Subcutaneous adipose tissue (tissue), 4 donors: ENCODE measurements around the gene SUSD6. TPM values are rescaled to one million over a fixed set of nuclear protein-coding genes. Genes with fewer than 3 reads are reported as not detected.

Experiments used
- CTCF ChIP-seq: fragments of 450-650 bp; IDR thresholded peaks from one replicate; pipeline ENCODE4 v1.5.1; 2016; ENCODE audit warnings: low read depth, mild to moderate bottlenecking, control low read depth, antibody characterized with exemption, moderate library complexity
- total RNA-seq, 4 donors: library from RNA; depleted of rRNA; stranded (reverse); fragments of >200 nt; gene quantifications; one replicate each; pipeline ENCODE4 v1.1.0, GENCODE V29; 2016

Gene SUSD6
- total RNA-seq, 4 donors from 2014 or later, result 24.8 to 52.4 (median 35.5) TPM

GRCh38 chr14:69647213-69647612, 35.8 kb downstream of the SUSD6 start:
- no peak for TF ChIP-seq CTCF

GRCh38 chr14:69648480-69649451, 37.4 kb downstream of the SUSD6 start:
- no peak for TF ChIP-seq CTCF

GRCh38 chr14:69650948-69651369, 39.6 kb downstream of the SUSD6 start:
- no peak for TF ChIP-seq CTCF

- no peak for TF ChIP-seq CTCF
Measured at GRCh38 chr14:69651664-69652063, 40.3 kb downstream of the SUSD6 start.

GRCh38 chr14:69652942-69653684, 41.7 kb downstream of the SUSD6 start:
- no peak for TF ChIP-seq CTCF

- TF ChIP-seq CTCF, result no peak
Measured at GRCh38 chr14:69654116-69654515, 42.7 kb downstream of the SUSD6 start.

GRCh38 chr14:69657950-69658355, 46.6 kb downstream of the SUSD6 start:
- no peak for TF ChIP-seq CTCF
